ENCODE data around the gene SEMA3G.

Gene SEMA3G

GRCh38 chr3:52446631-52447511 is 2.0 kb upstream of the SEMA3G start:
- Histone ChIP-seq H3K27ac (no peak overlapping the region), H3K4me3 (ENCODE audit: low read depth, low read length) (no peak overlapping the region), H3K36me3 (replicated peaks) (no peaks in the 10 kb centered on the region), H3K27me3 (replicated peaks) (no peaks in the 10 kb centered on the region)
- TF ChIP-seq CTCF (IDR thresholded peaks at IDR 0.05; ENCODE audit: low read depth, low read length, missing control alignments) = peak; percentile 100
- in situ Hi-C loops (cut with HindIII; ENCODE audit: low pct_ligation_motif_present, low sequenced_read_pairs) = no loop called here
- peak; percentile 41 for DNase-seq

- H3K4me3 ChIP-seq (ENCODE audit: low read depth, low read length) = no peak overlapping the region
- TF ChIP-seq CTCF (IDR thresholded peaks at IDR 0.05; ENCODE audit: low read depth, low read length, missing control alignments) = no peak
- H3K27me3 ChIP-seq (replicated peaks) = no peaks in the 10 kb centered on the region
- no peak overlapping the region for H3K27ac ChIP-seq
- no peaks in the 10 kb centered on the region for H3K36me3 ChIP-seq (replicated peaks)
- in situ Hi-C loops (cut with HindIII; ENCODE audit: low pct_ligation_motif_present, low sequenced_read_pairs) = no loop called here
- DNase-seq = no peak
These were observed 1.1 kb upstream of the SEMA3G start for GRCh38 chr3:52446042-52446441.

- H3K36me3 ChIP-seq (replicated peaks) = no peaks in the 10 kb centered on the region
- in situ Hi-C loops (cut with HindIII; ENCODE audit: low pct_ligation_motif_present, low sequenced_read_pairs) = no loop called here
- DNase-seq = no peak
- no peak overlapping the region for H3K4me3 ChIP-seq (ENCODE audit: low read depth, low read length)
- H3K27ac ChIP-seq = no peak overlapping the region
- TF ChIP-seq CTCF (IDR thresholded peaks at IDR 0.05; ENCODE audit: low read depth, low read length, missing control alignments) = no peak
- H3K27me3 ChIP-seq (replicated peaks) = no peaks in the 10 kb centered on the region
These were observed 864 bp downstream of the SEMA3G start for GRCh38 chr3:52443791-52444687.

- no peak overlapping the region for H3K4me3 ChIP-seq (ENCODE audit: low read depth, low read length)
- DNase-seq = no peak
- no peak overlapping the region for H3K27ac ChIP-seq
- TF ChIP-seq CTCF (IDR thresholded peaks at IDR 0.05; ENCODE audit: low read depth, low read length, missing control alignments) = no peak
- in situ Hi-C loops (cut with HindIII; ENCODE audit: low pct_ligation_motif_present, low sequenced_read_pairs) = no loop called here
- no peaks in the 10 kb centered on the region for H3K27me3 ChIP-seq (replicated peaks)
- H3K36me3 ChIP-seq (replicated peaks) = no peaks in the 10 kb centered on the region
These were observed 1.7 kb downstream of the SEMA3G start for GRCh38 chr3:52443268-52443610.

- TF ChIP-seq CTCF (IDR thresholded peaks at IDR 0.05; ENCODE audit: low read depth, low read length, missing control alignments) = no peak
- H3K27ac ChIP-seq = no peak overlapping the region
- H3K36me3 ChIP-seq (replicated peaks) = no peaks in the 10 kb centered on the region
- no peak for DNase-seq
- H3K4me3 ChIP-seq (ENCODE audit: low read depth, low read length) = no peak overlapping the region
- H3K27me3 ChIP-seq (replicated peaks) = no peaks in the 10 kb centered on the region
- in situ Hi-C loops (cut with HindIII; ENCODE audit: low pct_ligation_motif_present, low sequenced_read_pairs) = no loop called here
These were observed 2.3 kb downstream of the SEMA3G start for GRCh38 chr3:52442409-52443267.

All from brain microvascular endothelial cell (primary cell).